IPS-NIHi7 (cell line): ENCODE results near the gene CLDN1.

Experiments used
- DNase-seq: peaks from one replicate; pipeline ENCODE4 v3.0.0; 2012; ENCODE audit warnings: mixed read lengths; ENCODE audit errors: extremely low spot score

Gene CLDN1

DNA sequence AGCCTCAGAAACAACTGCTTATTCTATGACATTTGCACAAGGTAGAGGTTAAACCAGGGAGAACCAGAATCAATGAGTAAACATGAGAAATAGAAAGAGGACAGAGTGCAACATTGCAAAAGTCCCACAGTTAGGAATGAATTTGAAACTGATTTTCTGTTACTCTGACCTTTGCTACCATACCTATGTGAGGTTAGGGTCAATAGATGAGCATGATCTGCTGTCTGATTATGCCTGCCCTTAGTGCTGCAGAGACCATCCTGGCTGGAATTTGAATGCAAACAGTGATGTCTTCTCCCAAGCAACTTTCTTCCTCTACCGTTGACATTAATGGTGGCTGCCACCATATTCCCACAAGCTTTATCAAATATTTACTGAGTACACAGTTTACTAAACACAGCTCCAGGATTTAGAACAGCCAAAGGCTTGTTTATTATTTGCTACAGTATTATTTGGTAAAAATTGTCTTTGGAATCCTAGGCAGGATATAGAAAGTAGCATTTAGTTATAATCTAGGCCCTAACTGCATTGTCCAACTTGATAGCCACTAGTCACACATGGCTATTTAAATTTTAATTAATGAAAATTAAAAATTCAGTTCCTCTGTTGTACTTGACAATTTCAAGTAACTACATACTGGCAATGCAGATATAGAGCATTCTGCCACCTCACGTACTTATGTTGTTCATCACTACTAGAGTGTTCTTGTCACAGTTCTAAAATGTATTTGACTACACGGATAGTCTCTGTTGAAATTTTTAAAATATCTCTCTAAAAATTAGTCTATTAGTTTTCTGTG, 8.9 kb upstream of the CLDN1 start:
- no peak for DNase-seq

- DNase-seq = no peak
Observed at GRCh38 chr3:190326930-190327329, 4.7 kb upstream of the CLDN1 start.

GRCh38 chr3:190326361-190326760, 4.1 kb upstream of the CLDN1 start:
- no peak for DNase-seq

DNA sequence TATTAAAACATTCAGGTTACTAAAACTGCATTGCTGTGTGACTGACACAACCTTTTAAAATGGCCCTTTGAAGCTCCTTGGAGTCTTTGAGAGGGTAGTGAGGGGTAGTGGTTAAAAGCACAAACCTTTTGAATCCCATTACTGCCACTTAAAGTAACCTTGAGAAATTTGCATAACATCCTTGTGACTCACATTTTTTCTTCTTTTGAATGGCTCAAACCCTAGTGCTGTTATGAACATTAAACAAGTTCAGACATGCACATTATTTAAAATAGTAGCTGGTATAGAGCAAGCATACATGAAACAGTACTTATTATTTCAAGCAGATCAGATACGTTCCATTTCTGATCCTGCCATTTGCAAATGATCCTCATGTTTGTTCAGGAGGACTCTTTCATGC, 3.7 kb upstream of the CLDN1 start:
- DNase-seq = no peak

GRCh38 chr3:190323246-190323626, 990 bp upstream of the CLDN1 start:
- DNase-seq = no peak

GRCh38 chr3:190322604-190323245, 479 bp upstream of the CLDN1 start:
- DNase-seq = no peak

GRCh38 chr3:190320594-190321362, 1.5 kb downstream of the CLDN1 start:
- DNase-seq = no peak

GRCh38 chr3:190319660-190320059, 2.6 kb downstream of the CLDN1 start:
- no peak for DNase-seq

DNA sequence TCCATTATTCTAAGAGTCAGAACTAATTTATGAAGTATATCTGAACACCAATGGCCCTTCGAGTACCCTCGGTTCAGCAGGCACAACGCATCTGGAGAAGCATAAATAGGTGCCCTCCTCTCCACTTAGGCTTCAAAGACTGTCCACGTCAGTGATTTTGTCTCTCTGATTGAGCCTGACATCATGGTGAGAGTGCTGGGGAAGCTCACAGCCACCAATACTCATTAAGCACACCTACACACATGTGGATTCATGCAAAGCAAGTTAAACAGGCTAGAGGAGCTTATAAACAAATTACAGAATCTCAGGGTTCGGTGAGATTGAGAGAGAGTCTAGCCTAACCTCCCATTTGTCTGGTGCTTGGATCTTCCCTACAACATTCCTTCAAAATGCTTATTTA, 3.6 kb downstream of the CLDN1 start:
- no peak for DNase-seq

DNA sequence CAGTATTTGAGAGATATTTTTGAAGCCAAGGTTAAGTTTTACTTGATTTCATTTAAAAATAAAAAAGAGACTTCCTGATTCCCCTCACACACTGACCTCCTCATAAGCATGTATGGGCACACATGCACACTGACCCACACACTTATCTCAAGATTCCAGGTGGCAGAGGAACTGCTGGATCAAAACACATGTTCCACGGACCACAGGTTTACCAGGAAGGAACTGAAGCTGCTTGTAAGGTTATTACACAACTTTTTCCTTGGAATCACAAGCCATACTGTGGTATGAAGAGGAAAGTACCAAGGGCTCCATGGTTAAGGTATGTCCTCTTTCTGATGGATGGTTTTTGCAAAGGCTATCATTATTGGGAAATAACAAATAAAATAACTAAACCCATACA, 7.5 kb downstream of the CLDN1 start:
- no peak for DNase-seq

DNA sequence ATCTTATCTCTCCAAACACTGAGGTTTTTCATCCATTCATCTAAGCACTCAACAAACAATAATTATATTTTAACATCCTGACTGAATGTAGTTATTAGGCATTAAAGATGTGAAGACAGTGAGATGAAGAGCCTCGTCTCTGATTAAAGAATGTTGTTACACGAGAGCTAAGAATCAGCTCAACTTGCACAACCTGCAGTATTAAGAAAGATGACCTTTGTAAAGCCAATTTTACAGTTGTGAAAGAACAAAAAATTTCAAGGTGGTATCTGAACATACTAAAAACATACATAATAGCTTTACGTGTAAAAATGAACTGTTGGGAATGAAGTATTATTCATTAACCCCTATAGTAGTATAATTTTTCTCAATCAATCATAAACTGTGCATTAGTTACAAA, 12.8 kb downstream of the CLDN1 start:
- DNase-seq = no peak

- no peak for DNase-seq
Observed at GRCh38 chr3:190308154-190308553, 14.1 kb downstream of the CLDN1 start.

- DNase-seq = no peak
Observed at GRCh38 chr3:190307164-190307545, 15.1 kb downstream of the CLDN1 start.

GRCh38 chr3:190306513-190307163, 15.6 kb downstream of the CLDN1 start:
- no peak for DNase-seq

- DNase-seq = no peak
Observed at GRCh38 chr3:190306026-190306425, 16.2 kb downstream of the CLDN1 start.

DNA sequence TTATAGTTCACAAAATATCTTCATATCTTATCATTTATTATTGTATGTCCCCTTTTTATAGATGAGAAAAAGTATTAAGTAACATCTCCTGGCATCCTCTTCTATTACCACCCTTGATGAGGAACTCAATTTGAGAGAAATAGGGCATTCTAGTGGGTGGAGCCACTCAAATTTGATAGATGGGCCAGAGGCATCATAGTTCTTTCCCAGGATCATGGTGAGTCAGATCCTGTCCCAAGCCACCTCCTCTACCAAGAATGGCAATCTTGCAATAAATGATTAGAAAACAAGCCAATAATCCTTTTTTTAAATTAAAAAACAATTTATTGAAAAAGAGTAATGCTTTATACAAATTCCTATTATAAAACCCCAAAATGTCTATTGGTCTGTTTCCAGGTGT, 16.8 kb downstream of the CLDN1 start:
- no peak for DNase-seq

DNA sequence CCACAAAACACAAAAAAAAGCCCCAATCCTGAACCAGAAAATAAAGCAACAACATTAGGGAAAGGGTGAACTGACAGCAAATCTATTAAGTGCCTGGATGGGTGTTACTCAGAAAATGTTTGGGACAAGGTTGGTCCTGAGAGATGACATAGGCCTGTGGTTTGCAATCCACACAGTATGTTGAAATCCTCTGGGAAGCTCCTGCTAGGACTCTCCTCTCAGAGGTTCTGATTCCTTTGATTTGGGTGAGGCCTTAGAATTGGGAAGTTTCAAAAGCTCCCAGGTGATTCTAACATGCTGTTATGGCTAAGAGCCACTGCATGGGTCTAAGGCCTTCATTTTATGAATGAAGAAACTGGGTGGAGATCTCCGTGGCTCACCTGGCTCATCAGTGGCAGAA, 18.4 kb downstream of the CLDN1 start:
- DNase-seq = no peak

GRCh38 chr3:190302212-190302867, 19.9 kb downstream of the CLDN1 start:
- DNase-seq = no peak

DNA sequence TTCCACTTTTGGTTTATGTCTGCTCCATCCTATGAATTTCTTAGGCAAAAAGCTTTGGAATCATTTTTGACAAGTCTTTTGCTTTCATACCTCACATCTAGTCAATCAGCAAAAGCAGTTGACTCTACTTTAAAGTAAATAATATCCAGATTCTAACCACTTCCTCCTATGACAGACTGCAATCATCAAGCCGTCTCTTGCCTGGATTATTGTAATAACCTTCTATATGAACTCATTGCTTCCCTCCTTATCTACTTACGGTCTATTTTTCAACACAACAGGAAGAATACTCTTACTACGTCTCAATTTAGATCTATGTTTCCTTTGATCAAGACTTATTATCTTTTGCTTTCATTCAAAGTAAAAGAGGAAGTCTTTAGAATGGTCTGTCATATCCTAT, 20.7 kb downstream of the CLDN1 start:
- no peak for DNase-seq

DNA sequence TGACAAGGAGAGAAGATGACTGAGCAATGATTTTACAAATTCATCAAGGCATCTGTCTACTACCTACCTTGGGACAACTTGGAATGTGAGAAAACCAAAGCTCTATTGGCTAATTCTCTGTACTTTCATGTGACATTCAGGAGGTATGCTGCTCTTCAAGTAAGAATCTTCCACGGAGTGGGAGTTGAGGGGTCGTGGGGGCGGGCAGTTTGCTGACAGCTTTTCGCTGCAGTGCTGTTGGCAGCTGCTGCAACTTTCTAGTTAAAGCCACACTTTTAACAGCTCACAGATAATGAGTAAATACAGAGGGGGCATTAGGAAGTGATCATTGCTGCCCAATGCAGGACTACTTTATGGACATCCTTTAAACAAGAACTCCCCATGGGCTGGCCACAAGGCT, 22.3 kb downstream of the CLDN1 start:
- no peak for DNase-seq

DNA sequence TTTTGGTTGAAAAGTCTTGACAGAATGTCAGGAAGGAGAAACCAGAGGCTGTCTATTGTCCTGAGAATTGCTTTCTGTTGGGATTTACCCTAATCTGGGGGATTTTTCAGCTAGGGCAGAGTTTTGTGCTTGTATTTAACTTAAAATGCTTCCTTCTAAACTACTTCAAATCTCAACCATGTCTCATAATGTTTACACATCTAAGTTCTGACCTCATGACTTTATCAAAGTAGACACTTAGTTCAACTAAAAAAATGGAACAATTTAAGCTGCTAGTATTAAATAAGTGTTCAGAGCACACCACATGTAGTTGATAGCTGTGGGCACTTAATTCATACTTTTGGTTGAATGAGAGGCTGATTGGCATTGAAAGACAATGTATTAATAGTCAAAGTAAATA, 28.2 kb downstream of the CLDN1 start:
- DNase-seq = no peak

GRCh38 chr3:190293621-190294020, 28.6 kb downstream of the CLDN1 start:
- no peak for DNase-seq
